GM21515 (cell line): Measurements from ENCODE around the gene DBX1.
"Not testable (repeated sequence)": the region's sequence is repeated elsewhere in the genome, so short reads cannot be mapped to it uniquely, and the experiment has no call there.

Experiments used
- ATAC-seq: cut with Tn5 transposase; IDR thresholded peaks from one replicate; pipeline ENCODE4 v1.9.1; 2021; ENCODE audit not compliant: unreplicated experiment

Gene DBX1

GRCh38 chr11:20161923-20162744 is 1.9 kb upstream of the DBX1 start:
- no peak for ATAC-seq

DNA sequence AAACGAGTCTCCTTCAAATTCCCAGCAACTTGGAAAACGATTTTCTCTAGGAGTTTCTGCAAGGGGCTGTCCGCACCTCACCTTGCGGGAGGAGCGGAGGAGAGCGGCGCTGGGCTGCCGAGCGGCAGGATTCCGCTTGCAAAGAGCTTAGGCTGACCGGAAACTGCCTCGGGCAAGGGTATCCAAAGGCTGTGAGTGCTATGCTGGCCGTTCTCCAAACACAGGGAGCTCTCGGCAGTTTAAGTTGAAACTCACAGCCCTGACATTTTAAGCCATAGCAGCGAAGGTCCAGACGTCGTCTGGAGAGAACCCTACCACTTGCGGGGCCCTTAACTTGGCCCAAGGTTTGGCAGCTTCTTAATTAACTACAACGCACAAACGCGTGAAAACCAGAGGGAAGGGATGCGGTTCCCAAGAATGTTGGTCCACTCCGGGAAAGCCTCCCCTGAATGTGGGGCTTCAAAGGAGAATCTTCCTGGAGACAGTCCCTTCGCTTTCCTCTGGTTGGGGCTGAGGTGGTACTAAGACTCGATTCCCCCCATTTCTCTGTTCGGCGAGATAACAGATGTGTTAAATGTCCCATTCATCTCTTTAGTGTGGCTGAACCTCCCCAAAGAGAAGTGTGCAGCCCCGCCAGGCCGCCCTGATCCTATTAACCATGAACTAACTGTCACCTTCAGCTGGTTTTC is 1.1 kb upstream of the DBX1 start:
- ATAC-seq = no peak

DNA sequence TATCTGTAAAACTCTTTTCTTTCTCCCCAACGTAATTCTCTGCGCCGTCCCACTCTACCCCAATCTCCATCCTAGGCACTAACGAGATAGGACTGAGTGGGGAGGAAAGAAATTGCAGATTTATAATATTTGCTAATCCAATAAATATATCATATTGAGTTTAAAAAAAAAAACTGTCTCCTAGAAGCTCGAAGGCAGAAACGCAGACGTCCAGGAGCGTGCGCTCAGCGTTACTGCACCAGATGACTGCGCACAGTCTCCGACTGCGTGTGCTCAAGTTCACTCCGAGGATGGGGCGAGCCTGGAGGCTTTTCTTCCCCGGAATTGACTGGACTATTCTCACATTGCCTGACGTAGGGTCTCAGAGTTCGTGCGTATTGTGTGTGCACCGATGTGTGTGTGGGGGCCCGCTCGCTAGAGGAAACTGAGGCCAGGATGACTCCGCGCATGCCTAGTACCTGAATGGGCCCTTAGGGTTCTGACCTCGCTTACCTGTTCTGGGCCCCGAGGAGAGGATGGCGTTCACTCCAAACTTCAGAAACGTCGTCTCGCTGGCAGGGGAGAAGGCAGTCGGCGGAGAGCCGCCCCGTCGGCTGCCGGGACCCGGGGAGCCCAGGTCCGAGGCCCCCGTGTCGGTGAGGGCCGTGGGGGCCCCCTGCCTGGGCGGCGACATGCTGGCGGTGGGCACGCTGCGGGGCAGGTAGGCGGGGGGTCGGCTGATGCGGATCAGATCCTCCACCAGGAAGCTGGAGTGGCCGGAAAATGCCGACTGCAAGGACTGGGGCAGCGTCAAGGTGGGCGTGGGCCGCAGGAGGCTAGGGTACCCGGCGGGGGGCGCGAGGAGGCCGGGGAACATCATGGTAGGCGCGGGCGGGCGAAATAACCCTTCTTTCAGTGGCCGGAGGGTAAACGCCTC is 551 bp downstream of the DBX1 start:
- no peak for ATAC-seq

- ATAC-seq = no peak
Measured at GRCh38 chr11:20158597-20159257, 1.5 kb downstream of the DBX1 start.

DNA sequence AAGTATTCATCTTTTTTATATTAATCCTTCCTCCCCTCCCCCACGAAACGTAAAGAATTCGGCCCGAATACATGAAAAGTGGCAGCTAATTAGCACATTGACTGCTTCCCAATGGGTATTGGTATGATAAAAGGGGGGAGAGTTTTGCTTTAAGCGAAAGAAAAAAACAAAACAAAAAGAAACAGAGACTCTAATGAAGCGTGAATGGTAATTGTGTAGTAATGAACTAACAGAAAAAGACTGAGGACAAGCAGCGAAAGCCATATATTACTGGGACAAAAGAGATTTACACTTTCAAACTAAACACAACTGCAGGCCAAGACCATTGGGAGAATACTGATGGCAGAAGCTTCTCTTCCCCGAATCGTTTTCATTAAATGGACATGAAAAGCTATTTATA is 2.5 kb downstream of the DBX1 start:
- no peak for ATAC-seq

DNA sequence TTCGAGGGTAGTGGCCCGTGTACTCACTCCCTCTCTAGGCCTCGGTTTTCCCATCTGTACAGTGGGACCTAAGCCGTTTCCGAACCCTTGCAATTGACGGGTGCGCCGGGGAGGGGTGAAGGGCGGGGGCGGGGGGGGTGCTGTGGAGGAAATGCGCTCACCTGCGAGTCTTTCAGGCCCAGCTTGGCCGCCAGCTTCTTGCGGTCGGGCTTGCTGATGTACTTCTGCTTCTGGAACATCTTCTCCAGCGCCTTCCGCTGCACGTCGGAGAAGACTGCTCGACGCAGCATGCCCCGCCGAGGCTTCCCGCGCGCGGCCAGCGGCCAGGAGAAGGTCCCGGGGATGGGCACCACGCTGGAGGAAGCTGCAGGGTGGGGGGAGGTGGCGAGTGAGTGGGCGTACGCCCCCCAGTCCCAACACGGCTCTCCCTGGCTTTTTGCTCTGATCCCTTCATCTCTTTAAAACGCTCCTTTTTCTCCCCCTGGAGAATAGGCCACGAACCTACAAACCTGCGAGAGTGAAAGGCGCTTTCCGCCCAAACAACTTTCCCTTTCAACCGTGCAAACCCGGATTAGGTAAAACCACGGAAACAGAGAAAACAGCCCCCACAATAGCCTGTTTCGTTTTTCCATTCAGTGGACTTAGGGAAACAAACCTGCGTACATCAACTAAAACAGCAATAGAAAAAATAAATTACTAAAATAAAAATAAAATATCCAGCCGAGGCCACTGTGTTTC is 3.2 kb downstream of the DBX1 start:
- ATAC-seq = no peak

DNA sequence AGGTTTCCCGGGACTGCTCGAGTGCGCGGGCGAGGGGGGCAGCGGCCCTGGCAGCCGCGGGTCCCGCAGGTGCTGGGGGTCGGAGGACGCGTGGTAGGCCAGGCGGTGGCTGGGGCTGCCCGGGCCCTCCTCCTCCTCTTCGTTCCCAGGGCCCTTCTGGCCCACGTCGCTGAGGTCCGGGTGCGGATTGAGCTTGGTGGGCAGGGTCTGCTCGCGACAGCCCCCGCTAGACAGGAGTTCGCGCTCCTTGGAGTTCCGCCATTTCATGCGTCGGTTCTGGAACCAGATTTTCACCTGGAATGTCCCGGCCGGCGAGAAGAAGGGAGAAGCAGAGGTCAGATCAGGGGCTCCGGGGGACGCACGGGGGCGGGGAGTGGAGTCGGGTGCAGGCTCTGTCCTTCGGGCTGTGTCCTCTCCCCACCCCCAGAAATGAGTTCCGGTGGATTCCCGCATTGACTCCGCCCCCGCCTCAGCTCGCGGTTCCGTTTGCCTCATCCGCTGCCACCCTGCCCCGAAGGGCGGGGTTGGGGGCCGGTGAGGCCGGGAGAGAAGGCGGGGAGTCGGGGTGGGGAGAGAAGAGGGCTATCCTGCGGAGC is 3.9 kb downstream of the DBX1 start:
- no peak for ATAC-seq

DNA sequence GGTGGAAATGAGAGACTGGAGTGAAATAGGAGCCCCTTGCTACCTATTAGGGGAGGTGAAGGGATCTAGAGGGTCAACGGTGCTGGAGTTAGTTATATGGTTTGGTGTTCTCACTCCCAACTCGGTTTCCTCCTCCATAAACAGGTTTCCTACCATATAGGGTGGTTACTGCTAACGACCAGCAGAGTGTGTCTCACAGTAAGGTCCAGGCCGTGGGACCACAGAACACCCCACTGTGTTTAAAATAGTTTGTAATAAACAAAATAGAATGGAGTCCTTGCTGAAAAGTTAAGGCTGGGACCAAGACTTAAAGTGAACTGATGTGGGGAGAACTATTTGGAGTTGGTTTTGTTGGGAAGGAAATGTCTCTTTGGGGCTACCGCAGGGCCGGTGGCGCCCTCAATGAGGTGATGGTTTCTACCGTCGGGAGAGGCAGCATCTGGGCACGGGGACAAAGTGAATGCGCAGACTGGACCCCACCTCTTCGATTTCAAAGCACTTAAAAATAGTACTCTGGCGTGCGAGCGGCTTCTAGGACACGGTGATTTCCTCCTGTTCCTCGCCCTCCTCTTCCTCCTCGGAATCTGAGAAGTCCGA is 4.5 kb downstream of the DBX1 start:
- no peak for ATAC-seq

DNA sequence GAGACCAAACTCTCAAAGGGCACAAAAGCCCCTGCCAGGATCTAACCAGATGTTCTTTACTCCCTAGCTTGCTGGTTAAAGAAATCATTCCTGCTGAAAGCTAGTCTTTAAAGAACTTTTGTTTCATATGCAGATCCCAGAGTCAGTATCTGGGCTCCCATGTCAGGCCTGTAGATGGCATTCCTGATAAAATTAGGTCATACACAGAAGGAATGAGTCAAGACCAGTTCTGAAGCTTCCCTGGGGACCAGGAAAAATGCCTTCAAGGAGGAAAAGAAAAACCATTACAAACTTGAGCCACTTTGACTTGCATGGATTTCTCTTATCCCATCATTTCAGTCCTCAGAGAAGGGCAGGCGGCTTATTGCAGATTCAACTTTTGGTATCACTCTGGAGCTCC is 5.9 kb downstream of the DBX1 start:
- ATAC-seq = no peak

- no peak for ATAC-seq
Measured at GRCh38 chr11:20138707-20139106, 21.6 kb downstream of the DBX1 start.

GRCh38 chr11:20137637-20138036 is 22.6 kb downstream of the DBX1 start:
- no peak for ATAC-seq

- no peak for ATAC-seq
Measured at GRCh38 chr11:20134991-20135736, 25.1 kb downstream of the DBX1 start.

- no peak for ATAC-seq
Measured at GRCh38 chr11:20132667-20133039, 27.6 kb downstream of the DBX1 start.

- no peak for ATAC-seq
Measured at GRCh38 chr11:20131788-20132666, 28.2 kb downstream of the DBX1 start.

DNA sequence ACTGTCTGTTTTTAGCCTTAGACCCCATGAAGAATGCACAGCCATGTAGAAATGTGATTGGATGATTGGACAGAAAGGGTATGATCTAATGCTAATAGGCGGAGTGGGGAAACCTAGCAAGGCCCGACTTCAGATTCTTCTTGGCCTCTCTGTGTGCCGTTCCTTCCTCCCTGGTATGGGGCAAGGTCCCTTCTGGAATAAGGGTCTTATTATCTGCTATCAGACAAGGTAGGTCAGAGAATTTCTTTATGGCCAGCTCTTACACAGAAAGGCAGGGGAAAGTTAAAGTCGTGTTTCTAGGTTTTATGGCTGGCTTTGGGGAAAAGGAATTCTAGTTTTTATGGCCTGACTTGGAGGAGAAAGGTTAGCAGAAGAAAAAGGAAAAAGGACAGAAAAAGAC is 30.6 kb downstream of the DBX1 start:
- ATAC-seq = no peak

GRCh38 chr11:20128528-20128825 is 31.8 kb downstream of the DBX1 start:
- ATAC-seq = not testable (repeated sequence)

DNA sequence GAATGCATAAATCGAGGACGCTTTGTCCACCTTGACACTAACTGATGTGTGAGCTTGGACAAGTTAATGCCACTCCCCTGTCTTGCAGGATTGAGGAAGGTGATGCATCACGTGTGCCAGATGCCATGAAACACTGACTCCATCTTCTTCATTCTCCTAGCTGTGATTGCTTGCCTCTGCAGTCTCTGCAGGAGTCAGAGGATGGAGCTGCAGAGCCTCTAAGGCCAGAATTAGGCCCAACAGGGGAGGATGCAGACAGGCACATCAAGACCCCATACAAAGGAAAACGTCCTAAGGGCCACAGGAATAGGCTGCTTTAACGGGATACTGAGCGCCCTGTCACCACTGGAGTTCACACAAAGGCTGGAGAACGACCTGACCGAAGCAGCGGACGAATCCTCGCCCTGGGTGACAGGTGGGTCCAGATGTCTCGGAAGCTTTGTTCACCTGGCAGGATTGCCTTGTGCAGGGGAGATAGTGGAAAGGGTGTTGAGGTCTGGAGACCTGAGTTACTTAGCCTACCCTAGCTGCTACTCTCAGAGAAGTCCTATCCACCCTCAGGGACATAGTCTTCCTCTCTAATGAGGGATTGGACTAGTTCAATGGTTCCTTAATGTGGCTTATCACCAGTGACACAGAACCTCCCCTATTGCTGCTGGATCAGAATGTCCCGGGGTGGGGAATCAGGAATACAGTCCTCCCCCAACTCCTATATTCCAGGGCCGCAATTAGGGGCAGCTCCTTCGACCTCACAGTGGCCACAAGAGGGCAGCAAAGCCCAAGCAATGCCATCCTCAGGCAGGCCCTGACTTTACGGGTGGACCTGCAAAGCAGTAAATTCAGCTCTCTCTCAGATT is 32.4 kb downstream of the DBX1 start:
- ATAC-seq = peak; percentile 80
